ENCODE data around the gene DLGAP3.
"Not testable (repeated sequence)": the region's sequence is repeated elsewhere in the genome, so short reads cannot be mapped to it uniquely, and the experiment has no call there.

The DLGAP3 gene

DNA sequence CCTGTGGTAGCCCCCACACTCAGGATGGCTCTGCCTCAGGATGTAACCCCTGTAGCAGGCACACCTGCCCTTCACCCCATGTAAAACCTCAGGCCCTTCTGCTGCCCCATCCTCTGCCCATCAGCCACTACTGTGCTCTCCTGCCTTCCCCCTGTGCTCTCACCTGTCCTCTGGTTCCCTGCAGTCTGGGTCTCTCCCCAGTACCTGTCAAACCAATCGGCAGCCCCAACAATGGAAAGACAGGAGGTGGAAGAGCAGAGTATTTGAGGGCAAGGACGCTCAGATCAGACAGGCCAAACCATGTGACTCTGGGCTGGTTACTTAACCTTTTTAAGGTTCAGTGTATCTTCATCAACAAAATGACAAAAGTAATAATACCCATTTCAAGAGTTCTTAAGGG is 100.8 kb downstream of the DLGAP3 start:
- DNase-seq = no peak

DNA sequence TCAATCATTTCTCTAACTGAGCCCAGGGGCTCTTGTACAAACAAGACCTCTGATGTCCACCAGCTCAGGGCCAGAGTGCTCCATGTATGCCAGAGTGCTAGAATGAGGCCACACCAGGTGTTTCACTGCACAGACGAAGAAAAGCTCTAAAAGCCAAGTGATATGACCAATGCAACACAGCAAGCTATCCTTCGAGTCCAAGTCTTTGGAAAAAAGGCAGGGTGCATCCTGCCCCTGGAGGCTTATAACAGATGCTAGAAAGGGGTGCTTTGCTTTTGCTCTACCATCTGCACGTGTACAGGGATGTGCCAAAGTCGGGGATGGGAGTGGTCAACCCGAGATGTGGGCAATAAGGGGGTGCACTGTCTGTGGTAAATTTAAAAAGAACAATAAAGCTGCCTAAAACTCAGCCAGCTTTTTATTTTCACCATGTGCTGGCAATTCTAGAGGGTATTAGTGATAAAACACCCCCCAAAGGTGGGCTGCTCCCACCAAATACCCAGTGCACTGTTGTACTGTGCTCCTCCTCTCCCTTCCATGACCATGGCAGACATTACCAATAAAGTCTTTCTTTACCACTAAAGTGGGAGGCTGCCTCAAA is 102.0 kb downstream of the DLGAP3 start:
- DNase-seq = no peak

DNA sequence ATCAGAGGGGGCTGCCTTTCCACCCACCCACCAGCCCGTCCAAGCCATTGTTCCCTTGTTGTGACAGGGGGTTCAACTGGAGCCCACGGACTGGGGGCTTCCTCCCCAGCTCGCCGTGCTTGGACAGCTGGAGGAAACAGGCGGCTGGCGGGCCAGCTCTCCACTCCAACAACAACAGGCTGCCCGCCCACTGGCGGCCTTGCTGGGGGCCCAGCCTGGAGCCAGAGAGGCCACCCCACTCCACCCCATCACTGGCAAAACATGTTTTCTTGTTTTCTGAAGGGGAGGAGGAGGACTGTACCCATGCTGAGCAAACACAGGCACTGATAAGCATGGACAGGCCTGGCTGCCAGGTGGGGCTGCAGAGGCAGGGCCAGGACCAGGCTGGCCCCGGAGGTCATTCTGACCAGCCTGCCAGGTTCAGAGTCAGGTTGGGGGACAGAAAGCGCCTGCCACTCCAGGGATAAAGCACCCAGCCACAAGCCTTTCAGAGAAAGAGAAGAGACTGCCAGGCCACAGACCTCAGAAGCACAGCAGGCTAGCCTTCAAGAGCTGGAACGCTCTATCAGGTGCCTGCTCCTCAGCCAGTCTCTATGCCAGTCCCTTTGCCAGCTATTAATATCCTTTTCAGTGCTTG is 103.9 kb downstream of the DLGAP3 start:
- no peak for DNase-seq

DNA sequence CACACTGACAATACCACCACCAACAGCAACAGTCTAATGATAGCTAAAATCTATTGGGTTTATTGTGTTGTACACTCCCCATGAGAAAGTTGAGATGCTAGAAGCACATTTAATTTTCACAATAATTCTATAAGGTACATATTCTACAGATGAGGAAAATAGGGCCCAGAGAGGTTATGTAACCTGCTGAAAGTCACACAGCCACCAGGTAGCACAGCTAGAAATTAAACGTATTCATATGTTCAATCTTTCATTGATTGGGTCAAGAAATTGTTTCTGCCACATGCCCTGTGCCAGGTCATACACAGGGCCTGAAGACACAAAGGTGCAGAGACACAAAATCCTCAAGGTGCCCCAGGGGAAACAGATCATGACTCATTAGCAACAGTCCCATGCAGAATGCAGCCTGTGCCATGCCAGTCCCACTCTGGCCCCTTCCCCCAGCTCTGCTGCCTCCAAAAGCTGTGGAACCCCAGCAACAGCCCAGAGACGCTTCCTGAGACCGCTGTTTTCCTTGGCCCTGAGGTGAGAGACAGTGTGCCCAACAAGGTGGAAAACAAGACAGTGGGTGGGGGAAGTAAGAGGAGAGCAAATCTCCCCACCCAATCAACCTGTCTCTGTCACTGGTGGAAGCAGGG is 104.5 kb downstream of the DLGAP3 start:
- DNase-seq = no peak

DNA sequence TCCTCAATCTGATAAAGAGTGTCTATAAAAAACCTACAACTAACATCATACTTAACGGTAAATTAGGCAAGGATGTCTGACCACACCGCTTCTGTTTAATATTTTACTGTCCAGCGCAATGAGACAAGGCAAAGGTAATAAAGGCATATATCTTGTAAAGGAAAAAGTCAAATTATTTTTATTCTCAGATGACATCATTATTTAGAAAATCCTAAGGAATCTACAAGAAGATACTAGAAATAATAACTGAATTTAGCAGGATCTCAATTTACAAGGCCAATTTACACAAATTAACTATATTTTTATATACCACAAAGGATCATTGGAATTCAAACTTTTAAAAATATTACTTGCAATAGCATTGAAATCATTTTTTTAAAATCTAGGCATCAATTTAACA is 107.2 kb downstream of the DLGAP3 start:
- no peak for DNase-seq

DNA sequence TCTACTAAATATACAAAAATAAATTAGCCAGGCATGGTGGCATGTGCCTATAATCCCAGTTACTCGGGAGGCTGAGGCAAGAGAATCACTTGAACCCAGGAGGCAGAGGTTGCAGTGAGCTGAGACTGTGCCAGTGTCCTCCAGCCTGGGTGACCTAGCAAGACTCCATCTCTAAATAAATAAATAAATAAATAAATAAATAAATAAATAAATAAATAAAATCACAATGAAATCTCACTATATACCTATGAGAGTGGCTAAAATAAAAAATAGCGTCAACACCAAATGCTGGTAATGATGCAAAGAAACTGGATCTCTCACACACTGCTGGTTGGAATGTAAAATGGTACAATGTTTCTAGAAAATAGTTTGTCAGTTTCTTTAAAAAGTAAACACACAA is 110.6 kb downstream of the DLGAP3 start:
- not testable (repeated sequence) for DNase-seq

DNA sequence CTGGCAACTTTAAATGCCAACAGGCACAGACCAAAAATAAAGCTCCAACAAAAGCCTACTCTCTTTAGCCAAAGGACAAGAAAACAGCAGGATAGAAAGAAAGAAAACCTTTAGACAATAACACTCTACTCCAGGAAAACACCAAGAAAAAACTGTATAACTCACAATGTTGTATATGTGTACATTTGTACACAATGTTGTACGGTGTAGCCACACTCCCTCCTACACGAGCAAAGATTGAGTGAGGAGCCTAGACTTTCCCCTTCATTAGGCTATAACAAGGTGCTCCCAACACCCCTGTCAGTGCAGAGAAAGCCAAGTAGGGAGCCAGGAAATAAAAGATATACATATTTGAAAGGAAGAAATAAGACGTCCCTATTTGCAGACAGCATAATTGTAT is 112.7 kb downstream of the DLGAP3 start:
- DNase-seq = no peak

DNA sequence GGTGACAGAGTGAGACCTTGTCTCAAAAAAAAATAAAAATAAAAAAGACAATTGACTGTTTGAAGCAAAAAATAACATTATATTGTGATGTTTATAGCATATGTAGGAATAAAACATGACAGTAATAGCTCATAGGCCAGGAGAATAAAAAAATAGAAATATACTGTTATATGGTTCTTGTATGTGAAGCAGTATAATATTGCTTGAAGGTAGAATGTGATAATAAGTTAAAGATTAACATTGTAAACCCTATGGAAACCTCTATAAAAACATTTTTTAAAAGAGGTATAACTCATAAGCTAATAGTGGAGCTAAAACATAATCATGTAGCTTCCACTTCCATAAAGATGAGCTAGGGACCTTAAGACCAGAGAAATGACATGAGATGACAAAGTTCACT is 113.1 kb downstream of the DLGAP3 start:
- no peak for DNase-seq
